Smooth muscle cell of the brain vasculature (primary cell): ENCODE measurements around the gene SMIM45.

Experiments used
- DNase-seq: peaks from one replicate; pipeline ENCODE4 v3.0.0-alpha.2; 2012; ENCODE audit warnings: low read depth, low spot score

Gene SMIM45

DNA sequence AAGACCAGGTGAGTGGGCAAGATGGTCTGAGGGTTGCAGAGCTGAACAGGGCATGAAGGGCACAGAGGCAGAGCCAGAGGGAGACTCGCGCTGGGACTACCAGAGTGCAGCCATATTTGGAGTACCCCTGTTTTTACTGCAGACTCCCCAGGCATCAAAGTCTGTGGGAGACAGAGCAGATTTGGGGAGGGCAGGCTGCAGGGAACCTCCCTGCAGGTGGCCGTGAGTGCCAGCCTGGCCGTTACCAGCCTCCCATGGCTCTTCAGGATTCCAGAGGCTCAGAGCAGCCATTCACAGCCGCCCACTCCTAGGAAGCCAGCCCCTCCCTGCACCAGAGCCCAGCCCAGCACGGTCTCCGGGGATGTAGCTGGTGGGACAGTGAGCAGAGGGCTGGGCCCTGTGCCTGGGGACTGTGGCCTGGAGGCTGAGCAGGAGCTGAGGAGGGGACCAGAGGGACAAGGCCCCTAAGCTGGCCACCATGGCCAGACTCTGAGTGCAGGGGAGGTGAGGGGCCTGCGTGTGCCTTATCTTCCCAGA is 17.2 kb downstream of the SMIM45 start, which contains the start of gene SEPTIN3:
Gene SEPTIN3 (plus strand): TSS at position 334 of the 537 bp plus-strand sequence. CDS start 2,050 bp downstream, outside the sequence.
- no peak for DNase-seq

GRCh38 chr22:41970601-41971000 is 18.7 kb downstream of the SMIM45 start:
- no peak for DNase-seq

GRCh38 chr22:41971431-41971830 is 19.5 kb downstream of the SMIM45 start:
- DNase-seq: no peak

DNA sequence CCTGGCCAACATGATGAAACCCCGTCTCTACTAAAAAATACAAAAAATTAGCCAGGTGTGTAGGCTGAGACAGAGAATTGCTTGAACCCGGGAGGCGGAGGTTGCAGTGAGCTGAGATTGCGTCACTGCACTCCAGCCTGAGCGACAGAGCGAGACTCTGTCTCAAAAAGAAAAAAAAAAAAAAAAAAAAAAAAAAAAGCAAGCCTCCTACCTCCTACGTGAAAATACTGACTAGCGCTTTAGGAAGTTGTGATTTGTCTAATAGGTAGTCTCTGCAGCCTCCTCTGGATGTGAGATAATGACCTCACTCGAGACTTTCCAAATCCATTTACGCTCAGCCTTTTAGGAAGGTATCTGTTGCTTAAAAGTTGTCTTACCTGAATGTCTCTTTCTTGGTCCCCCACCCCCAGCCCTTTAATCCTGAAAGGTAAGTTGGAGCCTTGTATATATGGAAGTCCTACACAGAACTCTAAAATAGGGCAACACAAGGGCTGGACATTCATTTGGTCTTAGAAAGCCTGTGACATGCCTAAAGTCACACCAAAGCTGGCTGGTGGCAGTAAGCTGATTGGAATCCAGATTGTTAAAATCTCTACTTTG is 22.8 kb downstream of the SMIM45 start:
- DNase-seq: no peak

- no peak for DNase-seq
Measured at GRCh38 chr22:41975299-41976069, 23.5 kb downstream of the SMIM45 start.

GRCh38 chr22:41976070-41976901 is 24.3 kb downstream of the SMIM45 start:
- DNase-seq: no peak

DNA sequence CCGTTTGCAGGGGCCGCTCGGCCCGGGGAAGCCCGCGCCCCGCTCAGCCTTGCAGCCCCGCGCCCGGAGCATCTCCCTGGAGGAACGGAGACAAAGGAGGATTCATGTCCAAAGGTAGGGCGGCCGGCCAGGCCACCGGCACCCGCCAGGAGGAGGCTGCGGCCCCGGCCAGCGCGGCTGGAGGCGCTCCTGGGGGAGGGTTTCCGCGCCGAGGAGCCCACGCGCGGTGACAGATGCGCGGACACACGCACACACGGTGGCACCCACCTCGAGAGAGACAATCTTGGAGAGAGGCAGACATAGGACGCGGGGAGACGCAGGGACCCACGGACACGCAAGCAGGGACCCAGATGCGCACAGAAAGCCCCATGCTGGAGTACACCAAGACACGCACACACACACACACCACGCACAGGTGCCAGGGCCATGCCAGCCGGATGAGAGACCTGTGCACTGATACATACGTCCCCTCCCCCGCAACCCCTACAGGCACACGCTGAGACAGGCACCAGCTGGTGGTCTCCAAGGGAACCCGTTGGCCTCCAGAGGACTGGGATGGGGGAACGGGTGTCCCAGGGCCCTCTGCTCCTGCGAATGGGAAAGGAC is 25.1 kb downstream of the SMIM45 start:
- DNase-seq: no peak

DNA sequence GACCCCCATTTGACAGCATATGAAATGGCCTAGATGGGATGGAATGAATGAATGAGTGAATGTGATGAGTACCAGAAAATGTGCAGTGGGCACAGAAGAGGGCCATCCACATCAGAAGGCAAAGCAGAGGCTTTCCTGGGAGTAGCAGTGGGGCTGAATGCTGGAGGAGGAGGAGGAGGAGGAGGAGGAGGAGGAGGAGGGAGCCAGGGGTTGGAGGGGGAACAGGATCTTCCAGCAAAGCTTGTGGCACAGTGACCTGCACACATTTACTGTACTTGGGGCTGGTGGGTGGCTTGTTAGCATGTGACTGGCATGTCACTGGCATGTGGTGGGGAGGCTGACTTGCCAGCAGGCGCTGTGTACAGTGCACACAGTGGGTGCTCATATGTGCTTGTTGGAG is 26.8 kb downstream of the SMIM45 start:
- DNase-seq: no peak

DNA sequence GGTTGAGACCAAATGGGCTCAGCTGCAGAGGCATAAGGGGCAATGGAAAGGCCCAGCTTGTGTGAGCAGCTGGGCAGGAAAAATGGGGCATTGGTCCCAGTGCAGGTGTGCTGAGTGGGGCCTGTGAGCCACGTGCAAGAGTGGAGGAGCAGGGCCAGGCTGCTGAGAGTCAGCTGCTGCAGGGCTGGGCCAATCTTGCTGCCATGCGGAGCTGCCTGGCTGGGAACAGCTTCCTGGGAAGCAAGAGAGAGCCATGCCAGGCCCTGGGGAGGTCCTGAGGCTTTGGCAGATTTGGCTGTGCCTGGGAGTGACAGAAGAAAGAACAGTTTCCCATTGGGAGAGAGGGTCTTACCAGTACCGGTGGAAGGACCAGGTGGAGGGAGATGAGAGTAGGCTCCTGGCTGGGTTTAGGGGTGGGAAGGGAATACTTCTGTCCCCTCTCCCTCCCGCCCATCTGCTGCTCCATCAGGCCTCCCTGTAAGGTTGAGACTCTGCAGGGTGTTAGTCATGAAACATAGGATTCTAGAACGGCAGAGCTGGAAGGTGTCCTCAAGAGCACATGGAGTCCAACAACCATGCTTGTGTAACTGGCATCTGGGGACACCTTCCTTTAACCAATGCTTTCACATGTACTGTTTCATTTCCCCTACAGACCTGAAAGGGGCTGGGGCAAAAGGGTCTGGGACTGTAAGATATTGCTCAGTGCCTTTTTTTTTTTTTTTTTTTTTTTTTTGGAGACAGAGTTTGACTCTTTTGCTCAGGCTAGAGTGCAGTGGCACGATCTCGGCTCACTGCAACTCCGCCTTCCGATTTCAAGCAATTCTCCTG is 27.7 kb downstream of the SMIM45 start:
- no peak for DNase-seq

DNA sequence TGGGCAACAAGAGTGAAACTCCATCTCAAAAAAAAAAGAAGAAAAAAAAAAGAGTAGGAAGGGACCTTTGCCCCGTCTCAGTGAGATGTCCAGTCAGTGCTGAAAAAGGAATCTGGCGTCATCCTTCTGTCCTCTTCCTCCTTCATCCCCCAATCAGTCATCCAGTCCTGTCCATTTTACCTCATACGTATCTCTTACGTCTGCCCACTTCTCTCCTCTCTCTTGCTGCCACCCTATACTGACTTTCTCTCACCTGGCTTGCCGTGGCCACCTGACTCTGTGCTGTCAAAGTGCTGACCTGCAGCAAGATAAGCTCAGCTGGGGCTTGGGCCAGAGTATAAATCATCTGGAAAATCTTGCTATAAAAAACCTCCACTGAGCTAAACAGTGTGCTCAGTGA is 30.9 kb downstream of the SMIM45 start:
- no peak for DNase-seq

DNA sequence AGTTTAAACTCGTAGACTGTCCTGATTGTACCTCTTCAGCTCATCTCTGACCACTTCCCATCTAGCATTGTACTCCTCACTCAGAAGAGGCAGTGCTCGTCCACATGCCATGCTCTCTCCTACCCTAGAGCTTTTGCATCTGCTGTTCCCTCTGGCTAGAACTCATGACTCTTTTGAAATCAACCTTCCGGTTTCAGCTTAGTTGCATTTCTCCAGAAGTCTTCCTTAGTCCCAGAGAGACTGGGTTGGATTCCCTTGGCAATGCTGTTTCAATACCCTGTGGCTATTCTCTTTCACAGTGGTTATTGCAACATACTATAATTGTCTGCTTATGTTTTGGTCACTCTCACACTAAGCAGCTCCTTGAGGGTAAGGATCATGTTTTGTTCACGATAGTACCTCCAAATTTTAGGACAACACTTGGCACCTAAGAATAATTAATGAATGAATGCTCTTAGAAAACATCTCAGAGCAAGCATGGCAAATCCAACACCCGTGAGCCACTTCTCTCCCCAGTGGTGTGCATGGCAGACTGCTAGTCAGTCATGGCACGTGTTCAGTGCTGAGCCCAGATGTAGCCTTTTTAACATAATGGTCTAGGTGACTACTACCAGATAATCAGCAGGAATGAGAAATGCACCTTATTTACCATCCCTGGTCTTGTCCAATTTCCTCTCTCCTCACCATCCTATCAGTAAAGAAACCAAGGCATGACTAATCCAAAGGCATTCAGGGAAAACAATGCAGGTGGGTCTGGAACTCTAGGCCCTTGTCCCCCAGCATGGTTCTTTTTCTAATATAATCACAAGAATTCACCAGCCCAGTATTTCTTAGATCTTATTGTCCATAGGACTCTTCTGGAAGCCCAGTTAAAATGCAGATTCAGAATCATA is 31.8 kb downstream of the SMIM45 start:
- no peak for DNase-seq

DNA sequence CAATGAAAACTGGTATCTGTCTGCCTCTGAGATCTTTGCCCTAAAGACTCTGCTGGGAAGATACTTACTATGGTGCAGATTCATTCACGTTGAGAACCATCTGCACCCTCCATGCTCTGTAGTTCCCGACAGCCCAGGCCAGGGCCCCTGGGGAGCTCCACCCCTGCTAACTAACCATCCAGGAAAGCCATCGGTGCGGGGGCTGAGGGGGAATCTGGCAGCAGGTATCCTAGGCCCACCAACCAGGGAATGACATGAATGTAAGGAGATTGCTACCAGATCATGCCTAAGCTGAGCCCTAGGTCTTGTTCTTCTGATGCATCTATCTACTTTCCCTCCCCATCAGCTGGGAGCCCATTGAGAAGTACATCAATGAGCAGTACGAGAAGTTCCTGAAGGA is 35.3 kb downstream of the SMIM45 start:
- DNase-seq: no peak

DNA sequence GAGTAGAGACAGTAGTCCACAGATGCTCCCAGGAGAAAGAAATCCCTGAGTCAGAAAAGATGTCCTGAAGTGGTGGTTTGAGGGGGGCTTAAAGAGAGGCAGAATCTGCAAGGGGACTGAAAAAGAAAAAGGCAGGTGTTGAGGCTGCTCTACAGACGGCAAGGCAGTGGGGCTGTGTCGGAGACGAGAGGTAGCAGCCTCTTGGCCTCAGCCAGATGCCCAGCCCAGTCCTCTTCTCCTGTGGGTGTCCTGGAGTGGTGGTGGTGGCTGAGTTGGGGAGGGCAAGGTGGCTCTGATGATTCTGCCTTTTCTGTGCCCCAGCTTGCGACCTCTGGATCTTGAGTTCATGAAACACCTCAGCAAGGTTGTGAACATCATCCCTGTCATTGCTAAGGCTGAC is 37.3 kb downstream of the SMIM45 start:
- DNase-seq: no peak

DNA sequence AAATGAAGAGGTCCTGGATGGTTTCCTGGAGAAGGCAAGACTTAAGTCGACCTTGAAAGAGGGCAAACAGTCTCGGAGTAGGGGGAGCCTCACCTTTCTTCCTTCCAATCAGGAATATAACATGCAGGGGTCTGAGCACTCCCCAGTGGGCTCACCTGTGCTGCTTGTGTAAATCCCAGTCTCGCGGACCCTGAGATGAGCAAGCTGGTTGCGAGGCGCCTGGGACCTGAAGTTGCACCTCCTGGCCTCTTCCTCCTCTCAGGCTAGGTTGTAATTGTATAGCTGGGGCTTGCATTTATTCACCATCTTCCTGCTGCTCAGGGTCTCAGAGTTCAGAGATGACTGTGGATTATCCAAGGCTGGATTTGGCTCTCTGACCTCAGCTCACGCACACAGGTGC is 39.2 kb downstream of the SMIM45 start:
- DNase-seq: no peak

- no peak for DNase-seq
Measured at GRCh38 chr22:41992496-41992895, 40.5 kb downstream of the SMIM45 start.

- no peak for DNase-seq
Measured at GRCh38 chr22:41995211-41995610, 43.3 kb downstream of the SMIM45 start.

- DNase-seq: no peak
Measured at GRCh38 chr22:41996826-41997225, 44.9 kb downstream of the SMIM45 start.

GRCh38 chr22:41998361-41999261 is 46.7 kb downstream of the SMIM45 start, which contains the start of gene WBP2NL:
WBP2NL (plus strand) TSS chr22:41998788; CDS start chr22:41998819, 31 bp downstream.
- peak; percentile 23 for DNase-seq

DNA sequence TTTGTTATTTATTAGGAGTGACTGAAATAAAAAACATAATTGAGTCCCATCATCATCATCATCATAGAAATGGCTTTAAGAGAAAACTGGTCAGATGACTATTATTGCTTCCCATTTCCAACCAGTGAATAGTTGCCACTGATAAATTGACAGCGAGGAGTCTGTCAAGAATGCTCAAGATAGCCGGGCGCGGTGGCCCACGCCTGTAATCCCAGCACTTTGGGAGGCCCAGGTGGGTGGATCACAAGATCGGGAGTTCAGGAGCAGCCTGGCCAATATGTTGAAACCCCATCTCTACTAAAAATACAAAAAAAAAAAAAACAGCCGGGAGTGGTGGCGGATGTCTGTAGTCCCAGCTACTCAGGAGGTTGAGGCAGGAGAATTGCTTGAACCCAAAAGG is 48.5 kb downstream of the SMIM45 start:
- no peak for DNase-seq
